Neuronal stem cell (in vitro differentiated cells): ENCODE results near the gene EBPL.
"Not testable (repeated sequence)": the region's sequence is repeated elsewhere in the genome, so short reads cannot be mapped to it uniquely, and the experiment has no call there.

ENCODE experiments used
- DNase-seq: peaks from one replicate; pipeline ENCODE4 v3.0.0-alpha.2; 2013; ENCODE audit warnings: low spot score
- H2AFZ ChIP-seq: one replicate; pipeline ENCODE4 v1.6.1; 2013; ENCODE audit warnings: mild to moderate bottlenecking, low read length, inconsistent platforms
- H2AK5ac ChIP-seq: 2 replicates; pipeline ENCODE4 v1.6.1; 2013; ENCODE audit warnings: low read depth, mild to moderate bottlenecking, inconsistent platforms, low read length, moderate library complexity, mixed read lengths
- H2BK120ac ChIP-seq: 2 replicates; pipeline ENCODE4 v1.6.1; 2013; ENCODE audit warnings: low read depth, mild to moderate bottlenecking, inconsistent platforms, low read length, moderate library complexity, mixed read lengths
- H2BK12ac ChIP-seq: one replicate; pipeline ENCODE4 v1.6.1; 2013; ENCODE audit warnings: low read length, inconsistent platforms
- H2BK15ac ChIP-seq: 2 replicates; pipeline ENCODE4 v1.6.1; 2013; ENCODE audit warnings: mild to moderate bottlenecking, low read length, inconsistent platforms, mixed read lengths
- H2BK5ac ChIP-seq: one replicate; pipeline ENCODE4 v1.6.1; 2013; ENCODE audit warnings: inconsistent platforms, mild to moderate bottlenecking, low read length, moderate library complexity
- H3K14ac ChIP-seq: one replicate; pipeline ENCODE4 v1.6.1; 2013; ENCODE audit warnings: low read length, inconsistent platforms
- H3K18ac ChIP-seq: 2 replicates; pipeline ENCODE4 v1.6.1; 2013; ENCODE audit warnings: low read length, inconsistent platforms
- H3K23ac ChIP-seq: 2 replicates; pipeline ENCODE4 v1.6.1; 2013; ENCODE audit warnings: low read depth, mild to moderate bottlenecking, mixed read lengths, low read length, inconsistent platforms; ENCODE audit not compliant: poor library complexity
- H3K27ac ChIP-seq: replicated peaks from 3 replicates; pipeline ENCODE4 v1.5.1; 2013; ENCODE audit warnings: low read length, inconsistent platforms
- H3K27me3 ChIP-seq, 3 experiments: 2 replicates each; pipeline ENCODE4 v1.6.1; 2013; ENCODE audit warnings: low read length in 3 of 3, mild to moderate bottlenecking in 2 of 3, inconsistent platforms in 1 of 3, low read depth in 1 of 3, mixed read lengths in 1 of 3, moderate library complexity in 1 of 3; ENCODE audit not compliant: control insufficient read depth in 3 of 3, insufficient read depth in 3 of 3
- H3K36me3 ChIP-seq, 2 donors: replicated peaks in 1 of 2; 2 replicates each; pipeline ENCODE4 v1.6.1; 2013; ENCODE audit warnings: low read length in 2 of 2; ENCODE audit not compliant: control insufficient read depth in 2 of 2, insufficient read depth in 2 of 2
- H3K4ac ChIP-seq: 2 replicates; pipeline ENCODE4 v1.6.1; 2013; ENCODE audit warnings: inconsistent platforms, mild to moderate bottlenecking, low read length, moderate library complexity
- H3K4me1 ChIP-seq, 2 donors: 1 replicate in 1 of 2; 2 replicates in 1 of 2; pipeline ENCODE4 v1.6.1; 2013; ENCODE audit warnings: low read length in 2 of 2, low read depth in 1 of 2; ENCODE audit not compliant: control insufficient read depth in 2 of 2, insufficient read depth in 1 of 2
- H3K4me2 ChIP-seq: one replicate; pipeline ENCODE4 v1.6.1; 2013; ENCODE audit warnings: mild to moderate bottlenecking, low read length, inconsistent platforms; ENCODE audit not compliant: insufficient read depth, poor library complexity, severe bottlenecking
- H3K4me3 ChIP-seq, 2 donors: 2 replicates each; pipeline ENCODE4 v1.5.1; 2013; ENCODE audit warnings: low read length in 2 of 2, mild to moderate bottlenecking in 2 of 2, inconsistent platforms in 1 of 2, moderate library complexity in 1 of 2
- H3K79me1 ChIP-seq: one replicate; pipeline ENCODE4 v1.6.1; 2013; ENCODE audit warnings: low read depth, mild to moderate bottlenecking, inconsistent platforms, low read length, moderate library complexity
- H3K9ac ChIP-seq: one replicate; pipeline ENCODE4 v1.6.1; 2013; ENCODE audit warnings: mild to moderate bottlenecking, low read depth, low read length, inconsistent platforms; ENCODE audit not compliant: poor library complexity
- H3K9me3 ChIP-seq, 2 donors: replicated peaks in 1 of 2; 2 replicates each; pipeline versions ENCODE3 to v1.6.1; 2013; ENCODE audit warnings: low read length in 2 of 2, mild to moderate bottlenecking in 2 of 2, inconsistent platforms in 1 of 2, low read depth in 1 of 2, mixed read lengths in 1 of 2, moderate library complexity in 1 of 2; ENCODE audit not compliant: control insufficient read depth in 2 of 2, insufficient read depth in 1 of 2
- H4K8ac ChIP-seq: one replicate; pipeline ENCODE4 v1.6.1; 2013; ENCODE audit warnings: low read depth, mild to moderate bottlenecking, inconsistent platforms, low read length, moderate library complexity
- H4K91ac ChIP-seq: one replicate; pipeline ENCODE4 v1.6.1; 2013; ENCODE audit warnings: low read length, low read depth, mild to moderate bottlenecking, inconsistent platforms; ENCODE audit not compliant: poor library complexity
- WGBS, 2 donors: extraction: QIAGEN DNeasy Blood & Tissue Kit; methylation state at CpG; one replicate each; pipeline ENCODE4 v1.1.7; 2013; ENCODE audit warnings: missing lambda C conversion rate in 2 of 2, mixed read lengths in 1 of 2; ENCODE audit not compliant: insufficient read length in 2 of 2, insufficient replicate concordance in 1 of 2; ENCODE audit errors: extremely low coverage in 2 of 2; 5-methylcytosine and 5-hydroxymethylcytosine counted together

The EBPL gene

DNA sequence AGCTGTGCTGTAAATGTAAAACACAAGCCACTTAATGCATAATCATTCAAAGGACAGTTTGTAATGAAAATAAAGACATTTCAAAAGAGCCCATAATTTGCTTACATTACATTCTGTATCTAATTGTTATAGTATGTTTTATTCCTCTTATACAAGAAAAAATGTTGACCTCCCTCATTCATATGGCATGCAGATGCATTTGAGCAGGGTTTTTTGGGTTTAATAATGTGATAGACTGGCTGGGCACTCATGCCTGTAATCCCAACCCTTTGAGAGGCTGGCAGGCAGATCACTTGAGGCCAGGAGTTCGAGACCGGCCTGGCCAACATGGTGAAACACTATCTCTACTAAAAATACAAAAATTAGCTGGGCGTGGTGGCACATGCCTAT, 74.6 kb downstream of the EBPL start:
- no peak overlapping the region for H2BK15ac ChIP-seq
- H4K91ac ChIP-seq: no peak overlapping the region
- no peak overlapping the region for H2BK120ac ChIP-seq
- H3K4me1 ChIP-seq: peaks cover 2 to 8% of the 10 kb centered on the region in 2 donors
- H3K27ac ChIP-seq: no peak overlapping the region
- no peak overlapping the region for H2AK5ac ChIP-seq
- no peaks in the 10 kb centered on the region for H3K27me3 ChIP-seq
- H3K14ac ChIP-seq: no peak overlapping the region
- no peak overlapping the region for H3K4me3 ChIP-seq
- H3K4me2 ChIP-seq: no peak overlapping the region
- H3K4ac ChIP-seq: no peak overlapping the region
- no peak overlapping the region for H3K23ac ChIP-seq
- peak overlapping the region; percentile 89 for H2AFZ ChIP-seq
- H3K18ac ChIP-seq: no peak overlapping the region
- no peak for DNase-seq
- no peak overlapping the region for H2BK5ac ChIP-seq
- no peaks in the 10 kb centered on the region for H3K79me1 ChIP-seq
- no peak overlapping the region for H4K8ac ChIP-seq
- WGBS, 2 donors: no CpG with 5 or more reads among the region's 3 CpGs
- H3K36me3 ChIP-seq: no peaks in the 10 kb centered on the region
- H3K9ac ChIP-seq: no peak overlapping the region
- H2BK12ac ChIP-seq: no peak overlapping the region
- no peaks in the 10 kb centered on the region for H3K9me3 ChIP-seq

- Histone ChIP-seq H3K4ac (no peak overlapping the region), H4K91ac (no peak overlapping the region), H3K79me1 (no peaks in the 10 kb centered on the region), H4K8ac (no peak overlapping the region), H2BK5ac (no peak overlapping the region), H2BK15ac (no peak overlapping the region), H3K14ac (no peak overlapping the region), H3K4me3 (no peak overlapping the region), H2AFZ (peak overlapping the region; percentile 89), H3K27ac (no peak overlapping the region), H3K18ac (no peak overlapping the region), H3K4me2 (no peak overlapping the region), H3K9ac (no peak overlapping the region), H3K27me3 (no peaks in the 10 kb centered on the region), H3K9me3 (no peaks in the 10 kb centered on the region), H2AK5ac (no peak overlapping the region), H3K23ac (no peak overlapping the region), H3K36me3 (no peaks in the 10 kb centered on the region), H2BK120ac (no peak overlapping the region), H3K4me1 (peaks cover 2 to 8% of the 10 kb centered on the region in 2 donors), H2BK12ac (no peak overlapping the region)
- DNase-seq: no peak
- no CpG with 5 or more reads among the region's 8 CpGs for WGBS, 2 donors
These were observed 75.2 kb downstream of the EBPL start for GRCh38 chr13:49615836-49616675.

GRCh38 chr13:49612042-49612441, 79.2 kb downstream of the EBPL start:
- H3K4ac ChIP-seq, H3K27ac ChIP-seq, H3K18ac ChIP-seq, H2AFZ ChIP-seq, H3K79me1 ChIP-seq, H3K9me3 ChIP-seq, H2BK15ac ChIP-seq, H3K4me3 ChIP-seq, H3K23ac ChIP-seq, H3K4me1 ChIP-seq, H2BK12ac ChIP-seq, H2BK120ac ChIP-seq, DNase-seq, H3K14ac ChIP-seq, H3K27me3 ChIP-seq, H3K9ac ChIP-seq, H3K36me3 ChIP-seq, H2AK5ac ChIP-seq, H3K4me2 ChIP-seq, H2BK5ac ChIP-seq, H4K91ac ChIP-seq, H4K8ac ChIP-seq: not testable (repeated sequence)
- WGBS, 2 donors: no CpG with 5 or more reads among the region's 3 CpGs
